Measurements from ENCODE around the gene CHMP1A. TPM values are rescaled to one million over a fixed set of nuclear protein-coding genes. Genes with fewer than 3 reads are reported as not detected.

CHMP1A gene
- polyA plus RNA-seq, 1 donor (not counting 4 experiments of a cell fraction or from before 2014, with no cell fraction given): 64.1 TPM

DNA sequence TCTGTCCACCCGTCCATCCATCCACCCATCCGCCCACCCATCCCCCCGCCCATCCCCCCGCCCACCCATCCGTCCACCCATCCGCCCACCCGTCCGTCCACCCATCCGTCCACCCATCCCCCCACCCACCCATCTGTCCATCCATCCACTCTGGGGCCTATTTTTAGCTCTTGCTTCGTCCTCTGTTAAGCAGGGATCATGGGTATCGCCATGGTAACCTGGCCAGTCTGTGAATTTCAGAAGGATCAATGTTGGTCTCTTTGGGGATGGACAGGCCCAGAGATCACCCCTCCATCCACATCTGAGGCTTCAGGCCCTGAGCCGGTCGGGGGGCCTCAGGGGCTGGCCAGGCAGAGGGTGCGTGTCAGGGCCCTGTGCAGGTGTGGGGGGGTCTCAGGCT, 59.3 kb downstream of the CHMP1A start:
- no peak overlapping the region for H3K4me2 ChIP-seq (ENCODE audit: control insufficient read depth, extremely low read depth, insufficient read depth, low read depth, low read length)
- H2AFZ ChIP-seq (ENCODE audit: control insufficient read depth, low read length): no peak overlapping the region
- H3K4me3 ChIP-seq (ENCODE audit: control insufficient read depth in 2 of 3, extremely low read depth in 1 of 3, insufficient read depth in 2 of 3, low read depth in 1 of 3, low read length in 3 of 3): no peak overlapping the region
- H3K27me3 ChIP-seq (ENCODE audit: control insufficient read depth, extremely low read depth, insufficient read depth, low read length): no peaks in the 10 kb centered on the region
- H3K36me3 ChIP-seq (ENCODE audit: control insufficient read depth in 2 of 2, extremely low read depth in 1 of 2, insufficient read depth in 2 of 2, low read length in 2 of 2): no peaks in the 10 kb centered on the region
- peaks cover 32% of the 10 kb centered on the region for H3K4me1 ChIP-seq (ENCODE audit: control insufficient read depth, extremely low read depth, insufficient read depth, low read length)
- FAIRE-seq: no peak
- no peaks in the 10 kb centered on the region for H3K9me3 ChIP-seq (ENCODE audit: control insufficient read depth, low read depth, low read length)
- DNase-seq (ENCODE audit: low read depth, low spot score): no peak
- H3K9ac ChIP-seq (ENCODE audit: control insufficient read depth, extremely low read depth, insufficient read depth, low read length): no peak overlapping the region
- dilution Hi-C loops (cut with MboI; ENCODE audit: extremely low pct_ligation_motif_present, low sequenced_read_pairs): no loop called here
- H3K27ac ChIP-seq (ENCODE audit: control insufficient read depth, insufficient read depth, low read length): no peak overlapping the region
- no peaks in the 10 kb centered on the region for H3K79me2 ChIP-seq (ENCODE audit: control insufficient read depth, insufficient read depth, low read length)
- no peaks in the 10 kb centered on the region for H4K20me1 ChIP-seq (ENCODE audit: control insufficient read depth, extremely low read depth, insufficient read depth, low read length)
- TF ChIP-seq EZH2 (IDR thresholded peaks at IDR 0.05; ENCODE audit: low read length): no peak
- TF ChIP-seq, protein P1, sequence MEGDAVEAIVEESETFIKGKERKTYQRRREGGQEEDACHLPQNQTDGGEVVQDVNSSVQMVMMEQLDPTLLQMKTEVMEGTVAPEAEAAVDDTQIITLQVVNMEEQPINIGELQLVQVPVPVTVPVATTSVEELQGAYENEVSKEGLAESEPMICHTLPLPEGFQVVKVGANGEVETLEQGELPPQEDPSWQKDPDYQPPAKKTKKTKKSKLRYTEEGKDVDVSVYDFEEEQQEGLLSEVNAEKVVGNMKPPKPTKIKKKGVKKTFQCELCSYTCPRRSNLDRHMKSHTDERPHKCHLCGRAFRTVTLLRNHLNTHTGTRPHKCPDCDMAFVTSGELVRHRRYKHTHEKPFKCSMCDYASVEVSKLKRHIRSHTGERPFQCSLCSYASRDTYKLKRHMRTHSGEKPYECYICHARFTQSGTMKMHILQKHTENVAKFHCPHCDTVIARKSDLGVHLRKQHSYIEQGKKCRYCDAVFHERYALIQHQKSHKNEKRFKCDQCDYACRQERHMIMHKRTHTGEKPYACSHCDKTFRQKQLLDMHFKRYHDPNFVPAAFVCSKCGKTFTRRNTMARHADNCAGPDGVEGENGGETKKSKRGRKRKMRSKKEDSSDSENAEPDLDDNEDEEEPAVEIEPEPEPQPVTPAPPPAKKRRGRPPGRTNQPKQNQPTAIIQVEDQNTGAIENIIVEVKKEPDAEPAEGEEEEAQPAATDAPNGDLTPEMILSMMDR (optimal IDR thresholded peaks at IDR 0.05 in 1 of 3, IDR thresholded peaks at IDR 0.05 in 1 of 3, conservative IDR thresholded peaks at IDR 0.05 in 1 of 3; ENCODE audit: extremely low read depth in 1 of 3, insufficient read depth in 2 of 3, low read length in 3 of 3): no peak
- no peaks in the 10 kb centered on the region for H3K9me1 ChIP-seq (ENCODE audit: control insufficient read depth, extremely low read depth, insufficient read depth, low read length)

DNA sequence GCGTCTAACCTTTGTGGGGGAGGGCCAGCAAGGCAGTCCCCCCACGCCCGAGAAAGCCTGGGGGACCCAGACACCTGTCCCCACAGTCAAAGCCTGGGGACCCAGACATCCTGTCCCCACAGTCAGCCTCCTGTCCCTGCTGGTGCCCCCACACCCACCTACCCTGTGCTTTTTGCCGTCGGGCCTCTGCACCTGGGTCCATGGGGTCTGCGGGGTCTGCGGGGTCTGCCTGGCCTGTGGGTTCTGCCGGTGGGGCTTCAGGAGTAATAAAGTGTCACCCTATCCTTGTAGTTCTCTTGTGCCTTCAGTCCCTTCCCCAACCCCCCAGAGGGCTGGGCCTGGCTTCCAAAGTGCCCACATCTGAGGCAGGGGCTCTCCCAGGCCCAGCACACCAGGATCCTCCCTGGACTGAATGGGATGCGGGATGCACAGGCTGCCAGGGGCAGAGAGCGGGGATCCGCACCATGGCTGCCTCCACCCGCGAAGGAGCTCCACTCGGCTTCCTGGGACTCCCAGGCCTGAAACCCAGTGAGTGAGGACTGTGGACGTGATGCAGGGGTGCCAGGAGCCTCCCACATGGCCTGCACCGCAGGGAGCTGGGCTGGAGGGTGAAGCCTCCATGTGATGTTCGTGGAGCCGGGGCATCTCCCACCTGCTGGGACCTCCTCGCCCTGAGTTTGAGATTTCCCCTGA, 60.4 kb downstream of the CHMP1A start:
- Histone ChIP-seq H3K4me2 (ENCODE audit: control insufficient read depth, extremely low read depth, insufficient read depth, low read depth, low read length) (no peak overlapping the region), H3K4me1 (ENCODE audit: control insufficient read depth, extremely low read depth, insufficient read depth, low read length) (peaks cover 22% of the 10 kb centered on the region), H3K27me3 (ENCODE audit: control insufficient read depth, extremely low read depth, insufficient read depth, low read length) (no peaks in the 10 kb centered on the region), H3K4me3 (ENCODE audit: control insufficient read depth in 2 of 3, extremely low read depth in 1 of 3, insufficient read depth in 2 of 3, low read depth in 1 of 3, low read length in 3 of 3) (no peak overlapping the region), H3K9me3 (ENCODE audit: control insufficient read depth, low read depth, low read length) (no peaks in the 10 kb centered on the region), H3K9ac (ENCODE audit: control insufficient read depth, extremely low read depth, insufficient read depth, low read length) (no peak overlapping the region), H3K79me2 (ENCODE audit: control insufficient read depth, insufficient read depth, low read length) (no peaks in the 10 kb centered on the region), H4K20me1 (ENCODE audit: control insufficient read depth, extremely low read depth, insufficient read depth, low read length) (no peaks in the 10 kb centered on the region), H3K9me1 (ENCODE audit: control insufficient read depth, extremely low read depth, insufficient read depth, low read length) (no peaks in the 10 kb centered on the region), H2AFZ (ENCODE audit: control insufficient read depth, low read length) (no peak overlapping the region), H3K36me3 (ENCODE audit: control insufficient read depth in 2 of 2, extremely low read depth in 1 of 2, insufficient read depth in 2 of 2, low read length in 2 of 2) (no peaks in the 10 kb centered on the region), H3K27ac (ENCODE audit: control insufficient read depth, insufficient read depth, low read length) (no peak overlapping the region)
- dilution Hi-C loops (cut with MboI; ENCODE audit: extremely low pct_ligation_motif_present, low sequenced_read_pairs): no loop called here
- DNase-seq (ENCODE audit: low read depth, low spot score) (no peak), FAIRE-seq (no peak)
- TF ChIP-seq EZH2 (IDR thresholded peaks at IDR 0.05; ENCODE audit: low read length): no peak
- TF ChIP-seq, protein P1 (optimal IDR thresholded peaks at IDR 0.05 in 1 of 3, IDR thresholded peaks at IDR 0.05 in 1 of 3, conservative IDR thresholded peaks at IDR 0.05 in 1 of 3; ENCODE audit: extremely low read depth in 1 of 3, insufficient read depth in 2 of 3, low read length in 3 of 3): no peak
